Lung (tissue), 12 donors: Measurements from ENCODE around the gene MC4R. TPM values are rescaled to one million over a fixed set of nuclear protein-coding genes. Genes with fewer than 3 reads are reported as not detected.
A peak's percentile ranks its signal among the peaks of the same experiment; 100 is the strongest.

Experiments used
- ATAC-seq: fragments of 200-7000 bp; cut with Tn5 transposase; one replicate; pipeline ENCODE4 v1.9.1; 2020; ENCODE audit warnings: moderate number of reproducible peaks; ENCODE audit not compliant: insufficient read depth, low FRiP score
- DNase-seq, 3 donors: peaks; one replicate each; pipeline ENCODE4 v3.0.0-alpha.2; 2013 to 2017
- H3K27ac ChIP-seq, 2 donors: one replicate each; pipeline ENCODE4 v1.5.1; 2013; ENCODE audit warnings: mild to moderate bottlenecking in 2 of 2, moderate library complexity in 2 of 2, control low read depth in 1 of 2, inconsistent platforms in 1 of 2, low read depth in 1 of 2, low read length in 1 of 2
- H3K27me3 ChIP-seq, 3 donors: one replicate each; pipeline ENCODE4 v1.5.1; 2013; ENCODE audit warnings: low read length in 2 of 3; ENCODE audit not compliant: control insufficient read depth in 3 of 3, insufficient read depth in 3 of 3
- H3K36me3 ChIP-seq, 4 donors: one replicate each; pipeline ENCODE4 v1.5.1; 2013; ENCODE audit warnings: low read length in 4 of 4, mild to moderate bottlenecking in 1 of 4, moderate library complexity in 1 of 4; ENCODE audit not compliant: control insufficient read depth in 4 of 4, insufficient read depth in 4 of 4
- H3K4me1 ChIP-seq, 5 donors: one replicate each; pipeline ENCODE4 v1.5.1; 2013; ENCODE audit warnings: low read length in 5 of 5, mild to moderate bottlenecking in 2 of 5, moderate library complexity in 1 of 5; ENCODE audit not compliant: control insufficient read depth in 5 of 5, insufficient read depth in 5 of 5
- H3K4me3 ChIP-seq: one replicate; pipeline ENCODE4 v1.5.1; 2013; ENCODE audit warnings: mild to moderate bottlenecking, control low read depth, moderate library complexity
- H3K9ac ChIP-seq, 2 donors: one replicate each; pipeline ENCODE4 v1.5.1; 2013; ENCODE audit warnings: low read length in 2 of 2, control low read depth in 1 of 2; ENCODE audit not compliant: insufficient read depth in 1 of 2
- H3K9me3 ChIP-seq, 4 donors: one replicate each; pipeline ENCODE4 v1.5.1; 2013; ENCODE audit warnings: low read length in 3 of 4, mild to moderate bottlenecking in 1 of 4, moderate library complexity in 1 of 4; ENCODE audit not compliant: control insufficient read depth in 4 of 4, insufficient read depth in 3 of 4
- CTCF ChIP-seq: IDR thresholded peaks from 2 replicates; pipeline ENCODE4 v1.5.1; 2012; ENCODE audit warnings: mild to moderate bottlenecking; ENCODE audit errors: control extremely low read depth, extremely low read depth
- WGBS, 2 donors: extraction: QIAGEN DNeasy Blood & Tissue Kit; methylation state at CpG; one replicate each; pipeline ENCODE4 v1.1.7; 2013; 5-methylcytosine and 5-hydroxymethylcytosine counted together
- polyA plus RNA-seq, 2 donors: library from polyadenylated mRNA; stranded (reverse); fragments of 200-250 nt; gene quantifications; one replicate each; pipeline ENCODE4 v1.2.1, GENCODE V29; 2013
- total RNA-seq, 2 donors: library from RNA; depleted of rRNA in 1 of 2; stranded (reverse); fragments of >200 nt in 1 of 2; gene quantifications; one replicate each; pipeline ENCODE4 v1.2.1, GENCODE V29; 2014 to 2021
- donor health status: control.
- donor health status: control.
- donor health status: Bipolar disorder and iron deficiency.
- donor health status: healthy.
- donor health status: DM: yes; HTN: yes; CAD: no.

The MC4R gene
- total and polyA plus RNA-seq, 4 donors: 0.02 to 0.37 TPM; not detected in 2

GRCh38 chr18:60347526-60348045 lies 25.0 kb downstream of the MC4R start:
- no peak overlapping the region for H3K9ac ChIP-seq
- H3K4me3 ChIP-seq: no peak overlapping the region
- no peaks in the 10 kb centered on the region for H3K27me3 ChIP-seq
- peaks cover 0 to 3% (median 0%) of the 10 kb centered on the region in 4 donors for H3K9me3 ChIP-seq
- ATAC-seq (no peak), DNase-seq (no peak)
- no peak overlapping the region for H3K27ac ChIP-seq
- no peak for TF ChIP-seq CTCF
- no peaks in the 10 kb centered on the region for H3K4me1 ChIP-seq
- 95 to 97% methylated on average over 4 of the region's 4 CpGs for WGBS, 2 donors
- no peaks in the 10 kb centered on the region for H3K36me3 ChIP-seq

GRCh38 chr18:60339018-60339417 lies 33.6 kb downstream of the MC4R start:
- peaks cover 0 to 2% (median 0%) of the 10 kb centered on the region in 4 donors for H3K9me3 ChIP-seq
- H3K4me3 ChIP-seq: no peak overlapping the region
- ATAC-seq: no peak
- DNase-seq: no peak
- WGBS, 2 donors: 41 to 59% methylated on average over 1 of the region's 1 CpG
- H3K36me3 ChIP-seq: no peaks in the 10 kb centered on the region
- no peak overlapping the region for H3K9ac ChIP-seq
- no peak overlapping the region for H3K27ac ChIP-seq
- H3K27me3 ChIP-seq: no peaks in the 10 kb centered on the region
- no peak for TF ChIP-seq CTCF
- H3K4me1 ChIP-seq: no peaks in the 10 kb centered on the region

- H3K4me3 ChIP-seq: no peak overlapping the region
- 75 to 83% methylated on average over 6 of the region's 6 CpGs for WGBS, 2 donors
- no peak overlapping the region for H3K9ac ChIP-seq
- no peak for ATAC-seq
- no peak for DNase-seq
- no peaks in the 10 kb centered on the region for H3K27me3 ChIP-seq
- peaks cover 0 to 3% (median 0%) of the 10 kb centered on the region in 5 donors for H3K4me1 ChIP-seq
- H3K36me3 ChIP-seq: no peaks in the 10 kb centered on the region
- peaks cover 0 to 5% (median 2%) of the 10 kb centered on the region in 4 donors for H3K9me3 ChIP-seq
- no peak overlapping the region for H3K27ac ChIP-seq
- TF ChIP-seq CTCF: no peak
Observed at GRCh38 chr18:60331890-60332289, 40.7 kb downstream of the MC4R start.

GRCh38 chr18:60329131-60329530 lies 43.4 kb downstream of the MC4R start:
- no peak for TF ChIP-seq CTCF
- Histone ChIP-seq H3K4me3 (no peak overlapping the region), H3K9me3 (peaks cover 0 to 5% (median 4%) of the 10 kb centered on the region in 4 donors), H3K36me3 (no peaks in the 10 kb centered on the region), H3K4me1 (peaks cover 0 to 3% (median 0%) of the 10 kb centered on the region in 5 donors), H3K27ac (no peak overlapping the region), H3K9ac (no peak overlapping the region), H3K27me3 (no peaks in the 10 kb centered on the region)
- DNase-seq: peak in 2 of 3 donors; percentile 18 to 27
- no peak for ATAC-seq
